GM21737 (cell line): ENCODE results near the gene COLQ.

Experiments
- ATAC-seq: cut with Tn5 transposase; IDR thresholded peaks from one replicate; pipeline ENCODE4 v1.9.1; 2021; ENCODE audit warnings: mild to moderate bottlenecking, moderate library complexity; ENCODE audit not compliant: unreplicated experiment

The COLQ gene

GRCh38 chr3:15520804-15521572 lies 518 bp downstream of the COLQ start:
- ATAC-seq: no peak

DNA sequence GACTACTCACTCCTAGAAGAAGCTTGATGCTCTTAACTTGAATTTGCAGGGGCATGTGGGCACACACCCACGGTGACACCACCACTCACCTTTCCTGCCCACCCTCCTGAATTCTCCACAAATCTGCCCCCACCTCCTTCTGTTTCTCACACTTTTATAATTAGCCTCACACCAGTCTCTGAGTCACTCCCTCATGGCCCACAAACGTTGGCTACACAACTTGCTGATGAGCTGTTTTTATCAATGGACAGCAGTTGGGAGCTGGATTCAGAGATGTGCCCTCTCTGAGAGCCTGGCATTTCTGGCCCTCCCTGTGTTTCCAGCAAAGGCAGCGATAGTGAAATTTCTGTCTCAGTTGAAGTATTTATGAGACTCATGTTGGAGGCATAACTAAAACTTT lies 1.3 kb downstream of the COLQ start:
- ATAC-seq: no peak

- ATAC-seq: no peak
Observed at GRCh38 chr3:15519096-15519495, 2.4 kb downstream of the COLQ start.

- no peak for ATAC-seq
Observed at GRCh38 chr3:15514663-15515340, 6.7 kb downstream of the COLQ start.

DNA sequence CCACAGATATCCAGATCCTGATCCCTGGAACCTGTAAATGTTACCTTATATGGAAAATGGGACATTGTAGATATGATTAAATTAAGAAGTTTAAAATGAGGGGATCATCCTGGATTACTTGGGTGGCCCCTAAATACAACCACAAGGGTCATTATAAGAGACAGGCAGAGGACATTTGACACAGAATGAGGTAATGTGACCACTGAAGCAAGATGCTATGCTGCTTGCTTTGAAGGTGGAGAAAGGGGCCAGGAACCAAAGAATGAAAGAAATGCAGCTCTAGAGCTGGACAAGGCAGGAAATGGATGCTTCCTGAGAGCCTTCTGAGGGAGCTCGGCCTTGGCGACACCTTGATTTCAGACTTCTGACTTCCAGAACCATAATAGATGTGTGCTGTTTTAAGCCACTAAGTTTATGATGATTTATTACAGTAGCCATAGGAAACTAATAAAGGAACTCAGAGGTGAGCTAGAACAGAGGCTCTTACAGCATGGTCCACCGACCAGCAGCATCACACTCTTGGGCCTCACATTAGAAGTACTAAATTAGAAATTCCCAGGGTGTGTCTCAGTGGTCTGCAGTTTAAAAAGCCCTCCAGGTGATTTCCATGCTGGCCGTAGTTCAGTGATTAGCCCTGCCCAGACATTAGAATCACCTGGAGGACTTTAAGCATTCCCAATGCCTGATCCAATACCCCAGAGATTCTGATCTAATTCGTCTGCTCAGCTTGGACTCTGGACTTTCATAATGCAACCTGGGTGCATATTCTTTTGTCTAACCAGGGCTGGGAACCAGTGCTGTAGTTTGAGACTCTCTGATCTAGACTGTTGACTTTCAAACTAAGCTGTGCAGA lies 7.5 kb downstream of the COLQ start:
- no peak for ATAC-seq

DNA sequence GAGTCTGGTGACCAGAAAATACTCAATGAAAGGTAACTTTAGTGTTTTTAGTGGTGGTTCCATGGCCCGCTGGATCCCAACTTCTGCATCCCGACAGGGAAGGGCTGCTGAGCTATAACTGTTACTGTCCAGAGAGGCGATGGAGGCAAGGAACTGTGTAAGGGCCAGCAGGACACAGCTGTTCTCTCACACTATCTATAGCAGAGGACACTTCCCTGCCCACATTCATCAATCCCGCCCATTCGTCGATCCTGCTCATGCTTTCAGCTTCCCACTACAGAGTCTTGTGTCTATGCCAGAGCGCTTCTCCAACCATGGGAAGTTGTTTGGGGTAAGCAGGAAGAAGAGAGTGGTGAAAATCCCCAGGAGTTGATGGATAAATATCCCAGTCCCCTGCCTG lies 8.4 kb downstream of the COLQ start:
- no peak for ATAC-seq

GRCh38 chr3:15512166-15512565 lies 9.3 kb downstream of the COLQ start:
- ATAC-seq: no peak

GRCh38 chr3:15511156-15511555 lies 10.3 kb downstream of the COLQ start:
- no peak for ATAC-seq

GRCh38 chr3:15510493-15510892 lies 11.0 kb downstream of the COLQ start:
- ATAC-seq: no peak

DNA sequence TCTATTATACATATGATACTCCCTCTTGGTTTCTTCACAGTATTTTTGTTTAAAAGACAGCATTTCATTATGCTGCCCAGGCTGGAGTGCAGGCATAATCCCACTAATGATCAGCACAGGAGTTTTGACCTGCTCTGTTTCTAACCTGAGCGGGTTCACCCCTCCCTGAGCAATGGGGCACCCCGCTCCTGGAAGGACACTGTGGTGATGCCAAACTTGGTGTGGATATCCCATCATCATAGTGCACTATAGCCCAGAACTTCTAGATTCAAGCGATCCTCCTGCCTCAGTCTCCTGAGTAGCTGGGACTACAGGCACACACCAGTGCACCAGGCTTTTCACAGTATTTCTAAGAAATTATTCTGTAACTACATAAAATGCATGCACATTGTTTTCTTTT lies 14.9 kb downstream of the COLQ start:
- no peak for ATAC-seq

DNA sequence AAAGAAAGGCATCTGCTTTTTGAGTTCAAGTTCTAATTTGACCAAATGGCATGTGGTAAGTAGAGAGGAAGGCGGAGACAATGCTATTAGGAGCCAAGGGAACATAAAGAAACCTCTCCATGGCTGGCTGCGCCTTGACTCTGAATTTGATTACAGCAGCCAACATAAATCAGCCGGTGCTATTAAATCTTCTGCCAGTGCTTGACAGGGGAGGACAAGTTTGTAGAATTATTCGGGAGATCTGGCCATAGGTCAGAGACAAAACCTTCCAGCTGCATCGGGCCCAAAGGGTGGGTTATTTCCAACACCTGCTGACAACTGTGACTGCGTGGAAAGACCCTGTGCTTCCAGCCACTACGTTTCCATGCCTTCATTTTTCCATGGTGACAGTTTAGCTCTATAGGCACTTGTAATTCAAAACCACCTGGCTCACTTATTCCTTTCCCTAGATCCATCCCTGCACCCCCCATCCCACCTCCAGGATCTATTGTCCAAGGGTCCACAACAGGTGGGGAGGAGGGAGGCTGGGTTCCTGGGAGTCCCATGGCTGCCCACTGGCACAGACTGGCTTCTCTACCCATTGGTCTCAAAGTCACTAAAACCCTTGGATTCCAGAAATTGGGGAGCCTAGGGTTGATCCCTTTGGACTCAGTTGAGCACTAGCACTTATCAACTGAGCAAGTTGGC lies 15.9 kb downstream of the COLQ start:
- no peak for ATAC-seq

GRCh38 chr3:15502616-15503015 lies 18.9 kb downstream of the COLQ start:
- ATAC-seq: no peak

DNA sequence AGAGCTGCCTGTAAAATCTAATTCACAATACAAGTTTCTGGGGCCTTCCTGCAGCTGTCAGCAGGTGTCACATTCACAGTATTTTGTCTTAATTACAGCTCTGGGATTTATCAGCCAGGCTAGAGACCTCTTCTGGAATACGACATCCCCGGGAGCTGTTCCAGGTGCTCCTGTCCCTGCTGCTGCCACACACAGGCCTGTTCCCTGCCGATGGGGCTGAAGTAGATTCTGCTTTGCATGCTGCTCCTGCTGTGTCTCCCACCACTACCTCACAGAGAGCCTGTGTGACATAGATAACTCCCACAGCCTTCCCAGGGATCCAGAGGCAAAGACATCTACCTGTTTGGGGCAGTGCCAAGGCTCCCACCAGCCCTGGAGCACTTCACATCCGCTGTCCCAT lies 20.4 kb downstream of the COLQ start:
- ATAC-seq: no peak

DNA sequence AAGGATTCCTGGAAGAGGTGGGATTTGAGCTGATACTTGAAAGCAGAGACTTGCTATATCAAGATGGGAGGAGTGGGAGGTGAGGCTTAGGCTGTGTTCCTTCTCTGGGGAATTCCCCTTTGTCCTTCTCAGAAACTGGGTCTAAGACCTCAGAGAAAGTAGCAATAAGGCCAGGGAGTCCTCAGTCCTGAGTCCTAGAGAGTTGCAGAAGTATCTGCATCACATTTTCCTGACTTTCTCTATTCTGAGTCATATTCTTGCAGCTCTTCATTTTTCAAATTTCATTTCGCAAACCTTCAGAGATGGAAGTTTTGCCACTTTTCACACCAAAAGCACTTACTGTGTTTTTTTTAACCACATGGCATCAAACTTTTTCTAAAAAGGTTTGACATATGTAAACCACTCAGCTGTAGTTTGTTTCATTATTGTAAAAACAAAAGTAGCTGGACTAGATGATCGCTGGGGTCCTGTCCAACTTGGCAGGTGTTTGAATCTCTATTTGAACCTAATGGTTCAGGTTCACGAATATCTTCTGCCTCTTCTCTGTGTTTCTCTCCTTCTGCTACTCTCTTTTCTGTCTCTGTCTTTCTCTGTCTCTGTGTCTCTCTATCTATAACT lies 21.3 kb downstream of the COLQ start:
- no peak for ATAC-seq

GRCh38 chr3:15499536-15499935 lies 22.0 kb downstream of the COLQ start:
- ATAC-seq: no peak

DNA sequence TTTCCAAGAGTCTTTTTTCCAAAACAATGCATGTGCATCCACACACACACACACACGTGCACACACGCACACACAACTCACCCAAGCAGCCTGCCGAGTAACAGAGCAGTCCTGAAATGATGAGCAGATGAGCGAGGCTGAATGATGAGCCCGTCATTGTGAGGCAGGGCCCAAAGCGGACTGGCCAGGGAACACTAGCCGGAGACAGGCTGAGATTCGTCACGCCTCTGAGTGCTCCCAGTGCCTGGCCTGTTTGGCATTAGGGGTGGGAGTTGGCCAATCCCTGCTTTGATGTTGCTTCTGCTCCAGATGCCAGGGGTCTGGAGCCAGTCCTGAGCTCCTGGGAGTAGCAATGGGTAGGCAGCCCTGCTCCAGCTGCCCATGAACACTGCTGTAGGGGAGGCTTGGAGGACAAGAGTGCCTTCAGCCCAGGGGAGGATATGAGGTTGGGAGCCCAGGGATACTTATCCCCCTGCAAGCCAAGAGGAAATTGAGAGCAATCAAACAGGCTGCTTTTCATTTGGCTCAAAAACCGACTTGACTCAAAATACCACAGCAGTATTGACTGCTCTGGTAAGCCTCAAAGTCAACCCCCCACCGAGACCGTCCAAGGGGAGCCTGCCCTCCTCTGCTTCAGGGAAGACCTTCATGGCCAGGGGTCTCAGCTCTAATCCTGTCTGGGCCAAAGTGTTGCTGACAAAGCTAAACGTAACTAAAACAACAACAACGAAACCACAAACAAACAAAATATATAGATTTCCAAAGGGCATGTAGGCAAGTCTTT lies 22.9 kb downstream of the COLQ start:
- ATAC-seq: no peak

DNA sequence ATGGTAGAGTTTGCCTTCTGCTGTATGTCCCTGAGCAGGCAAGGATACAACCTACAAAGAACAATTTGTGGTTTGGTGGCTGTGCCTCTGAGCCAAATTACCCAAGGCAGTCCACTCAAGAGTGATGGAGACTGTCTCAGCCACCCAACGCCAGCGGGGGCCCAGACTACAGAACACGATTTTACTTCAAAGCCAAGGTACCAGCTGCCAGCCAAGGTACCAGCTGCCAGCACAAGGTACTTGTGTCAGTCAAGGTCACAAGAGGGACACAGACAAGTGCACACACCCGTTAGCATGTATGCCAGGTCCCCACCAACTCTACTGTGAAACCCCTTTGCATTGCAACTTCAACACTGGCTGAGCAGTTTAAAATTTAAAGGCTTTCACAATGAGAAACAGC lies 23.5 kb downstream of the COLQ start:
- no peak for ATAC-seq

- ATAC-seq: no peak
Observed at GRCh38 chr3:15496341-15496664, 25.2 kb downstream of the COLQ start.

DNA sequence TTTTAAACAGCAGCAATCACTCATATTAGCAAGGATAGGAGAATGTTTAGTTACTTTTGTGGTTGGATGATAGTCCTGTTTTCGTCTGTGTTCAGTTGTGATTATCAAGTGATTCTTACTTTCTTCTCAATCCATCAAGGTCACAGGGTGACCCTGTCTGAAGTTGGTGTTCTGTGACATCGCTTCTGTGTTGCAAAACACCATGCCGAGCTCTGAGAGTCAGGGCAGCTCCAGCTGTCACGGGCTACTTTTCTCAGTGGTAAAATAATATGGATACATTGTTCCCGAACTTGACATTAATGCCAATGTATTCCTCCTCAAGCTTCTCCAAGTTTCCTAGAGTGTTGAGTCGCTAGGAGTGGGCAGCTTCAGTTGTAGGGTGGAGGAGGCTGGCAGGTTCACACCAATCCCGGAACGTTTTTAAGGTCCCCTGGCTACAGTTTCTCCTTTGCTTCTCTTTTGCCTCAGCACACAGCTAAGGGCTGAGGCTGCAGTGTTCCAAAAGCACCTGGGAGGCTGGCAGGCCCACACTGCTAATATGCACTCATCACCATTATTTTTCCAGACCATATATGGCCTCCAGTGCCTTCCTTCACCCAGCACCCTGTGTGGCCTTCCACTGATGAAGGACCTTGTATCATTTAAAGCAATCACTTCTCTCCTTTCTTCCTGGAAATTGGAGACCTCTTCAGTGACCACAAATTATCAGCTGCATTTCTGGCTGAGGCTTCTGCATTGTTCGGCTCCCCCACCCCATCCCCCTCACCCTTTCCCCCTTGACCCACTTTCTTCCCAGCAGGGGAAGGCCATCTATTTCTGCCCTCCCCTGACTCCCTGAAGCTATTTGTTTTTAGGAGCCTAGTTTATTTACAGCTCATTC lies 25.8 kb downstream of the COLQ start:
- ATAC-seq: no peak
